Measurements from ENCODE around the gene FAM107A. TPM values are rescaled to one million over a fixed set of nuclear protein-coding genes. Genes with fewer than 3 reads are reported as not detected.
A peak's percentile ranks its signal among the peaks of the same experiment; 100 is the strongest.

Gene FAM107A
- total and polyA plus RNA-seq, 2 of the 13 experiments (the other 11 are each of a cell fraction or from before 2014, with no cell fraction given), result not detected

GRCh38 chr3:58522759-58523425 lies 54.3 kb downstream of the FAM107A start (continued):
- TF ChIP-seq ZBTB40 (IDR thresholded peaks at IDR 0.05), result no peak
- TF ChIP-seq ZBTB40 (CRISPR knock-in tag; IDR thresholded peaks at IDR 0.05), result 0 out of 2 replicates have a peak, but pooled peaks have one; percentile 11
- TF ChIP-seq ZNF570 (CRISPR knock-in tag; IDR thresholded peaks at IDR 0.05; ENCODE audit: borderline replicate concordance), result no peak
- TF ChIP-seq, protein P1, sequence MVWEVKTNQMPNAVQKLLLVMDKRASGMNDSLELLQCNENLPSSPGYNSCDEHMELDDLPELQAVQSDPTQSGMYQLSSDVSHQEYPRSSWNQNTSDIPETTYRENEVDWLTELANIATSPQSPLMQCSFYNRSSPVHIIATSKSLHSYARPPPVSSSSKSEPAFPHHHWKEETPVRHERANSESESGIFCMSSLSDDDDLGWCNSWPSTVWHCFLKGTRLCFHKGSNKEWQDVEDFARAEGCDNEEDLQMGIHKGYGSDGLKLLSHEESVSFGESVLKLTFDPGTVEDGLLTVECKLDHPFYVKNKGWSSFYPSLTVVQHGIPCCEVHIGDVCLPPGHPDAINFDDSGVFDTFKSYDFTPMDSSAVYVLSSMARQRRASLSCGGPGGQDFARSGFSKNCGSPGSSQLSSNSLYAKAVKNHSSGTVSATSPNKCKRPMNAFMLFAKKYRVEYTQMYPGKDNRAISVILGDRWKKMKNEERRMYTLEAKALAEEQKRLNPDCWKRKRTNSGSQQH (CRISPR knock-in tag; IDR thresholded peaks at IDR 0.05; ENCODE audit: low read depth), result no peak
- peak; percentile 55; the same call in 1 of the 2 replicates for TF ChIP-seq RARA (CRISPR knock-in tag; IDR thresholded peaks at IDR 0.05)
- peak in 1 of 2 experiments; percentile 38; a peak in 1 of 4 replicates for TF ChIP-seq ATF4 (CRISPR knock-in tag; IDR thresholded peaks at IDR 0.05)
- TF ChIP-seq, protein P2, sequence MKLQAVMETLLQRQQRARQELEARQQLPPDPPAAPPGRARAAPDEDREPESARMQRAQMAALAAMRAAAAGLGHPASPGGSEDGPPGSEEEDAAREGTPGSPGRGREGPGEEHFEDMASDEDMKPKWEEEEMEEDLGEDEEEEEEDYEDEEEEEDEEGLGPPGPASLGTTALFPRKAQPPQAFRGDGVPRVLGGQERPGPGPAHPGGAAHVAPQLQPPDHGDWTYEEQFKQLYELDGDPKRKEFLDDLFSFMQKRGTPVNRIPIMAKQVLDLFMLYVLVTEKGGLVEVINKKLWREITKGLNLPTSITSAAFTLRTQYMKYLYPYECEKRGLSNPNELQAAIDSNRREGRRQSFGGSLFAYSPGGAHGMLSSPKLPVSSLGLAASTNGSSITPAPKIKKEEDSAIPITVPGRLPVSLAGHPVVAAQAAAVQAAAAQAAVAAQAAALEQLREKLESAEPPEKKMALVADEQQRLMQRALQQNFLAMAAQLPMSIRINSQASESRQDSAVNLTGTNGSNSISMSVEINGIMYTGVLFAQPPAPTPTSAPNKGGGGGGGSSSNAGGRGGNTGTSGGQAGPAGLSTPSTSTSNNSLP (IDR thresholded peaks at IDR 0.05; ENCODE audit: low read depth, low read length), result no peak
- TF ChIP-seq TIGD3 (CRISPR knock-in tag; IDR thresholded peaks at IDR 0.05; ENCODE audit: borderline replicate concordance), result no peak
- no peak for TF ChIP-seq ZNF441 (CRISPR knock-in tag; IDR thresholded peaks at IDR 0.05; ENCODE audit: borderline replicate concordance)
- TF ChIP-seq FOXO4 (CRISPR knock-in tag; conservative IDR thresholded peaks at IDR 0.05), result 0 out of 2 replicates have a peak, but pooled peaks have one; percentile 22
- peak; percentile 39; the same call in 1 of the 2 replicates for TF ChIP-seq ZKSCAN8 (CRISPR knock-in tag; IDR thresholded peaks at IDR 0.05; ENCODE audit: borderline replicate concordance)

Measured in HepG2 (cell line).